ENCODE measurements around the gene DNAH17.
A peak's percentile ranks its signal among the peaks of the same experiment; 100 is the strongest.

Gene DNAH17

GRCh38 chr17:78460176-78460675 is 117.0 kb downstream of the DNAH17 start:
- no peak for TF ChIP-seq CTCF (conservative IDR thresholded peaks at IDR 0.05; ENCODE audit: low read length)
- H3K4me3 ChIP-seq (ENCODE audit: low read length) = no peak overlapping the region
- no peak for DNase-seq (ENCODE audit: low read depth)

- no peak for DNase-seq (ENCODE audit: low read depth)
- H3K4me3 ChIP-seq (ENCODE audit: low read length) = no peak overlapping the region
- TF ChIP-seq CTCF (conservative IDR thresholded peaks at IDR 0.05; ENCODE audit: low read length) = no peak
Observed at GRCh38 chr17:78459696-78460095, 117.5 kb downstream of the DNAH17 start.

- no peak for DNase-seq (ENCODE audit: low read depth)
- no peak overlapping the region for H3K4me3 ChIP-seq (ENCODE audit: low read length)
- no peak for TF ChIP-seq CTCF (conservative IDR thresholded peaks at IDR 0.05; ENCODE audit: low read length)
Observed at GRCh38 chr17:78458736-78459335, 118.4 kb downstream of the DNAH17 start.

GRCh38 chr17:78458091-78458490 is 119.1 kb downstream of the DNAH17 start:
- H3K4me3 ChIP-seq (ENCODE audit: low read length) = no peak overlapping the region
- TF ChIP-seq CTCF (conservative IDR thresholded peaks at IDR 0.05; ENCODE audit: low read length) = no peak
- peak; percentile 6 for DNase-seq (ENCODE audit: low read depth)

GRCh38 chr17:78454346-78454745 is 122.8 kb downstream of the DNAH17 start:
- no peak for DNase-seq (ENCODE audit: low read depth)
- H3K4me3 ChIP-seq (ENCODE audit: low read length) = no peak overlapping the region
- no peak for TF ChIP-seq CTCF (conservative IDR thresholded peaks at IDR 0.05; ENCODE audit: low read length)

- H3K4me3 ChIP-seq (ENCODE audit: low read length) = no peak overlapping the region
- TF ChIP-seq CTCF (conservative IDR thresholded peaks at IDR 0.05; ENCODE audit: low read length) = no peak
- DNase-seq (ENCODE audit: low read depth) = no peak
Observed at GRCh38 chr17:78451753-78452152, 125.4 kb downstream of the DNAH17 start.

- no peak overlapping the region for H3K4me3 ChIP-seq (ENCODE audit: low read length)
- no peak for DNase-seq (ENCODE audit: low read depth)
- no peak for TF ChIP-seq CTCF (conservative IDR thresholded peaks at IDR 0.05; ENCODE audit: low read length)
Observed at GRCh38 chr17:78450696-78451345, 126.4 kb downstream of the DNAH17 start.

Measured in AG10803 (cell line).